ENCODE data around the gene GMPR2. TPM values are rescaled to one million over a fixed set of nuclear protein-coding genes. Genes with fewer than 3 reads are reported as not detected.

Gene GMPR2
- total and polyA plus RNA-seq, 2 of the 13 experiments (the other 11 are each of a cell fraction or from before 2014, with no cell fraction given), result 210 to 273 TPM

- TF ChIP-seq CEBPZ (IDR thresholded peaks at IDR 0.05; ENCODE audit: low read length) (no peak), ZNF496 (CRISPR knock-in tag; IDR thresholded peaks at IDR 0.05; ENCODE audit: insufficient replicate concordance) (peak; percentile 72), ZNF317 (CRISPR knock-in tag; IDR thresholded peaks at IDR 0.05) (peak; percentile 95), HNRNPH1 (optimal IDR thresholded peaks at IDR 0.05; ENCODE audit: low read depth, low read length) (no peak), ZNF772 (CRISPR knock-in tag; IDR thresholded peaks at IDR 0.05) (peak; percentile 98), ZNF136 (CRISPR knock-in tag; IDR thresholded peaks at IDR 0.05; ENCODE audit: low read depth) (peak; percentile 93), PTBP1 (IDR thresholded peaks at IDR 0.05; ENCODE audit: low read depth, low read length, poor library complexity, severe bottlenecking) (no peak), ELK4 (CRISPR knock-in tag; IDR thresholded peaks at IDR 0.05; ENCODE audit: borderline replicate concordance) (peak; percentile 98), ZUFSP (CRISPR knock-in tag; IDR thresholded peaks at IDR 0.05; ENCODE audit: borderline replicate concordance) (no peak), TRIM24 (CRISPR knock-in tag; IDR thresholded peaks at IDR 0.05) (no peak), ZNF547 (CRISPR knock-in tag; IDR thresholded peaks at IDR 0.05) (peak; percentile 100), SOX13 (IDR thresholded peaks at IDR 0.05) (peak; percentile 89), SOX13 (CRISPR knock-in tag; conservative IDR thresholded peaks at IDR 0.05 in 1 of 2, IDR thresholded peaks at IDR 0.05 in 1 of 2) (peak; percentile 29 to 82; a peak in 2 of 4 replicates), PATZ1 (CRISPR knock-in tag; IDR thresholded peaks at IDR 0.05) (peak; percentile 94), ZNF44 (CRISPR knock-in tag; IDR thresholded peaks at IDR 0.05) (peak; percentile 93), ZNF343 (CRISPR knock-in tag; IDR thresholded peaks at IDR 0.05) (peak; percentile 99), HNF4A (CRISPR knock-in tag; IDR thresholded peaks at IDR 0.05) (peak; percentile 61), ELF3 (CRISPR knock-in tag; IDR thresholded peaks at IDR 0.05) (peak; percentile 99), ZNF83 (CRISPR knock-in tag; IDR thresholded peaks at IDR 0.05; ENCODE audit: borderline replicate concordance) (peak; percentile 97), CBX2 (IDR thresholded peaks at IDR 0.05; ENCODE audit: low read depth, low read length) (no peak), CBX2 (CRISPR knock-in tag; IDR thresholded peaks at IDR 0.05; ENCODE audit: low read depth) (no peak), ZNF598 (CRISPR knock-in tag; IDR thresholded peaks at IDR 0.05; ENCODE audit: borderline replicate concordance) (peak; percentile 99)
Measured at GRCh38 chr14:24271134-24271833, 38.6 kb downstream of the GMPR2 start, which contains the start of gene RABGGTA (continued).
